KOPT-K1 (cell line): Measurements from ENCODE around the gene PTPRM.

Experiments used
- H3K27ac ChIP-seq: fragments of 200-600 bp; sonication (generic); 2 replicates; pipeline ENCODE4 v1.5.1; 2016; ENCODE audit warnings: antibody characterized with exemption, mild to moderate bottlenecking, low read depth, low read length; ENCODE audit not compliant: poor library complexity, severe bottlenecking
- H3K36me3 ChIP-seq: fragments of 200-600 bp; sonication (generic); 2 replicates; pipeline ENCODE4 v1.5.1; 2017; ENCODE audit warnings: antibody characterized with exemption, mild to moderate bottlenecking, low read length, moderate library complexity; ENCODE audit not compliant: insufficient read depth
- H3K9me3 ChIP-seq: fragments of 200-600 bp; sonication (generic); 2 replicates; pipeline ENCODE4 v1.5.1; 2017; ENCODE audit warnings: antibody characterized with exemption, low read length, mild to moderate bottlenecking; ENCODE audit not compliant: insufficient read depth, poor library complexity, severe bottlenecking

Gene PTPRM

GRCh38 chr18:8386669-8387380 lies 819.7 kb downstream of the PTPRM start:
- no peaks in the 10 kb centered on the region for H3K9me3 ChIP-seq
- H3K36me3 ChIP-seq: no peaks in the 10 kb centered on the region
- H3K27ac ChIP-seq: no peak overlapping the region

- H3K36me3 ChIP-seq: no peaks in the 10 kb centered on the region
- H3K27ac ChIP-seq: no peak overlapping the region
- H3K9me3 ChIP-seq: no peaks in the 10 kb centered on the region
Observed at GRCh38 chr18:8389391-8390340, 822.5 kb downstream of the PTPRM start.

- H3K27ac ChIP-seq: no peak overlapping the region
- no peaks in the 10 kb centered on the region for H3K9me3 ChIP-seq
- no peaks in the 10 kb centered on the region for H3K36me3 ChIP-seq
Observed at GRCh38 chr18:8391068-8391467, 824.0 kb downstream of the PTPRM start.

GRCh38 chr18:8396254-8396653 lies 829.1 kb downstream of the PTPRM start:
- no peaks in the 10 kb centered on the region for H3K9me3 ChIP-seq
- no peak overlapping the region for H3K27ac ChIP-seq
- H3K36me3 ChIP-seq: no peaks in the 10 kb centered on the region

- Histone ChIP-seq H3K9me3 (no peaks in the 10 kb centered on the region), H3K27ac (no peak overlapping the region), H3K36me3 (no peaks in the 10 kb centered on the region)
Observed at GRCh38 chr18:8397034-8397433, 829.9 kb downstream of the PTPRM start.

- Histone ChIP-seq H3K27ac (no peak overlapping the region), H3K9me3 (no peaks in the 10 kb centered on the region), H3K36me3 (no peaks in the 10 kb centered on the region)
Observed at GRCh38 chr18:8399138-8399537, 832.0 kb downstream of the PTPRM start.

GRCh38 chr18:8400193-8400752 lies 833.2 kb downstream of the PTPRM start:
- H3K36me3 ChIP-seq: no peaks in the 10 kb centered on the region
- no peaks in the 10 kb centered on the region for H3K9me3 ChIP-seq
- no peak overlapping the region for H3K27ac ChIP-seq

- no peaks in the 10 kb centered on the region for H3K36me3 ChIP-seq
- H3K9me3 ChIP-seq: no peaks in the 10 kb centered on the region
- H3K27ac ChIP-seq: no peak overlapping the region
Observed at GRCh38 chr18:8400825-8401224, 833.7 kb downstream of the PTPRM start.

- H3K36me3 ChIP-seq: no peaks in the 10 kb centered on the region
- no peaks in the 10 kb centered on the region for H3K9me3 ChIP-seq
- H3K27ac ChIP-seq: no peak overlapping the region
Observed at GRCh38 chr18:8401606-8402005, 834.5 kb downstream of the PTPRM start.

GRCh38 chr18:8402237-8402636 lies 835.1 kb downstream of the PTPRM start:
- H3K9me3 ChIP-seq: no peaks in the 10 kb centered on the region
- H3K36me3 ChIP-seq: no peaks in the 10 kb centered on the region
- no peak overlapping the region for H3K27ac ChIP-seq

- no peak overlapping the region for H3K27ac ChIP-seq
- no peaks in the 10 kb centered on the region for H3K9me3 ChIP-seq
- H3K36me3 ChIP-seq: no peaks in the 10 kb centered on the region
Observed at GRCh38 chr18:8403713-8404112, 836.6 kb downstream of the PTPRM start.

- Histone ChIP-seq H3K27ac (no peak overlapping the region), H3K36me3 (no peaks in the 10 kb centered on the region), H3K9me3 (peaks cover 1% of the 10 kb centered on the region)
Observed at GRCh38 chr18:8406186-8406867, 839.2 kb downstream of the PTPRM start.

- H3K9me3 ChIP-seq: peaks cover 7% of the 10 kb centered on the region
- H3K27ac ChIP-seq: no peak overlapping the region
- H3K36me3 ChIP-seq: no peaks in the 10 kb centered on the region
Observed at GRCh38 chr18:8406868-8407250, 839.7 kb downstream of the PTPRM start.

GRCh38 chr18:8409151-8409550 lies 842.0 kb downstream of the PTPRM start:
- H3K36me3 ChIP-seq: no peaks in the 10 kb centered on the region
- no peak overlapping the region for H3K27ac ChIP-seq
- H3K9me3 ChIP-seq: peaks cover 9% of the 10 kb centered on the region

GRCh38 chr18:8411492-8411891 lies 844.4 kb downstream of the PTPRM start:
- H3K9me3 ChIP-seq: peaks cover 9% of the 10 kb centered on the region
- no peak overlapping the region for H3K27ac ChIP-seq
- no peaks in the 10 kb centered on the region for H3K36me3 ChIP-seq
